Measurements from ENCODE around the gene PCSK7. TPM values are rescaled to one million over a fixed set of nuclear protein-coding genes. Genes with fewer than 3 reads are reported as not detected.

Gene PCSK7
- total RNA-seq, 1 experiment from 2014 or later: 50.7 TPM

DNA sequence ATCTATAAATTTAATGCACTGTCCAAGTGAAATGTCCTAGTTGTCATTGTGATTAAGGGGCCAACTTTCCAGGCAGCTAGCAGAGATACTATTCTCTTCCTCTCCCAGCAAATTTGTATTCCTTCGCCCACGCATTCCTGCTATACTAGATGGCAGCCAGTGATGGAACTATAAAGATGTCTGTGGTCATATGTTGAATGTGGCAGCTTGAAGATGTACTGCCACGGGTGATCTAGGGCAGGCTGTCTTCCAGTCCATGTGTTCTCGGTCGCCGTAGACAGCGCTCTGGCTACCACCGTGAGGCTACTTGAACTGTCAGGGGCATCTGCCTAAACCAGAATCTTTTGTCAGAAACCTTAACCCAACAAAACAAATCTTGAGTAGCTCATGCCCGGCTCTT lies 61.7 kb downstream of the PCSK7 start:
- TF ChIP-seq CTCF (conservative IDR thresholded peaks at IDR 0.05): no peak
- H3K14ac ChIP-seq (ENCODE audit: insufficient read depth, low read length): no peak overlapping the region
- H4K5ac ChIP-seq (ENCODE audit: insufficient read length, low read depth, low read length): no peak overlapping the region
- no peak overlapping the region for H3K23ac ChIP-seq (ENCODE audit: insufficient read length, low read depth, low read length)
- no peak overlapping the region for H3T11ph ChIP-seq (ENCODE audit: low read length)
- H3K27me3 ChIP-seq (ENCODE audit: insufficient read depth, low read length): no peaks in the 10 kb centered on the region
- H2BK15ac ChIP-seq (ENCODE audit: low read depth, low read length): no peak overlapping the region
- no peak overlapping the region for H4K8ac ChIP-seq (replicated peaks; ENCODE audit: insufficient read length, low read depth, low read length)
- H3K4me2 ChIP-seq (ENCODE audit: insufficient read depth, insufficient read length, low read length): no peak overlapping the region
- no peak overlapping the region for H3K4ac ChIP-seq (ENCODE audit: low read depth, low read length)
- Mint-ChIP-seq H3K9me3 (no peaks in the 10 kb centered on the region), H3K36me3 (ENCODE audit: insufficient read depth in 1 of 3, low read depth in 3 of 3) (peaks cover 18 to 68% (median 54%) of the 10 kb centered on the region in 3 experiments; a peak in 6 of 7 replicates), H3K27me3 (ENCODE audit: low read depth) (no peaks in the 10 kb centered on the region), H3K27ac (peak overlapping the region in 1 of 3 experiments; percentile 69; a peak in 2 of 7 replicates), H3K4me3 (no peak overlapping the region), H3K4me1 (peaks cover 17 to 23% of the 10 kb centered on the region in 2 experiments)
- no CpG with 5 or more reads among the region's 9 CpGs for WGBS (ENCODE audit: extremely low coverage, insufficient read length, low lambda C conversion rate)
- no peak overlapping the region for H2BK120ac ChIP-seq (ENCODE audit: low read depth, low read length, poor library complexity, severe bottlenecking)
- H3K27ac ChIP-seq (ENCODE audit: insufficient read length, low read depth, low read length): no peak overlapping the region
- H4K20me1 ChIP-seq (ENCODE audit: control insufficient read depth, insufficient read depth, insufficient read length): no peaks in the 10 kb centered on the region
- no peak for DNase-seq
- no peaks in the 10 kb centered on the region for H3K79me2 ChIP-seq (ENCODE audit: insufficient read depth, low read length)
- no peak overlapping the region for H3K9ac ChIP-seq (ENCODE audit: extremely low read depth, insufficient read length, low read length)
- no peak overlapping the region for H2BK12ac ChIP-seq (ENCODE audit: insufficient read length, low read depth, low read length)
- no peak overlapping the region for H2BK5ac ChIP-seq (ENCODE audit: insufficient read length, low read length)
- H3K4me1 ChIP-seq (ENCODE audit: insufficient read depth, low read length): no peaks in the 10 kb centered on the region
- H3K23me2 ChIP-seq (ENCODE audit: insufficient read length, low read depth, low read length, poor library complexity, severe bottlenecking): no peaks in the 10 kb centered on the region
- no peaks in the 10 kb centered on the region for H3K79me1 ChIP-seq (ENCODE audit: insufficient read depth, low read depth, low read length, poor library complexity, severe bottlenecking)
- no peak overlapping the region for H2AFZ ChIP-seq (ENCODE audit: low read length)
- no peak overlapping the region for H4K91ac ChIP-seq (ENCODE audit: insufficient read length, low read depth, low read length)
- no peak overlapping the region for H2BK20ac ChIP-seq (ENCODE audit: low read depth, low read length, poor library complexity, severe bottlenecking)
- no peaks in the 10 kb centered on the region for H3K9me3 ChIP-seq (ENCODE audit: control insufficient read depth, low read depth, low read length)
- H3K18ac ChIP-seq (ENCODE audit: insufficient read length, low read depth, low read length): no peak overlapping the region
- H2AK5ac ChIP-seq (ENCODE audit: insufficient read length, low read length): no peak overlapping the region
- no peak overlapping the region for H3K56ac ChIP-seq (ENCODE audit: insufficient read length, low read depth, low read length)
